MCF 10A (cell line): ENCODE measurements around the gene EMP3. TPM values are rescaled to one million over a fixed set of nuclear protein-coding genes. Genes with fewer than 3 reads are reported as not detected.
"Not testable (repeated sequence)": the region's sequence is repeated elsewhere in the genome, so short reads cannot be mapped to it uniquely, and the experiment has no call there.

Experiments used
- BruUV-seq: library from RNA; stranded (reverse); fragments of 400-500 nt; replicated peaks from 2 replicates; lab custom pipeline; 2021; lab: Mats Ljungman, UMichigan
- CTCF ChIA-PET: fragments of 300-600 bp; sonication (Branson Sonifier 250); formaldehyde crosslinking; extraction: SDS; loops from one replicate; lab custom pipeline; 2021; ENCODE audit warnings: antibody characterized with exemption, inconsistent platforms; lab: Yijun Ruan, JAX
- POLR2A ChIA-PET: fragments of 300-600, 350-650 bp; sonication (Branson Sonifier 250); formaldehyde crosslinking; extraction: SDS; loops from one replicate; lab custom pipeline; 2020; ENCODE audit warnings: antibody characterized with exemption, inconsistent platforms; lab: Yijun Ruan, JAX
- DNase-seq: peaks from one replicate; pipeline ENCODE4 v3.0.0-alpha.2; 2018; ENCODE audit not compliant: unreplicated experiment
- H3K27ac Mint-ChIP-seq: one replicate; pipeline ENCODE4 v1.8.0; 2022; ENCODE audit warnings: mild to moderate bottlenecking, low read depth, mixed read lengths; ENCODE audit not compliant: unreplicated experiment
- H3K27me3 Mint-ChIP-seq: one replicate; pipeline ENCODE4 v1.8.0; 2022; ENCODE audit warnings: mixed read lengths; ENCODE audit not compliant: insufficient read depth, unreplicated experiment
- H3K36me3 Mint-ChIP-seq: one replicate; pipeline ENCODE4 v1.8.0; 2022; ENCODE audit warnings: mild to moderate bottlenecking, moderate library complexity, mixed read lengths; ENCODE audit not compliant: insufficient read depth, unreplicated experiment
- H3K4me1 Mint-ChIP-seq: one replicate; pipeline ENCODE4 v1.8.0; 2022; ENCODE audit warnings: mixed read lengths; ENCODE audit not compliant: insufficient read depth, unreplicated experiment
- H3K4me3 Mint-ChIP-seq: one replicate; pipeline ENCODE4 v1.8.0; 2022; ENCODE audit warnings: mild to moderate bottlenecking, moderate library complexity, mixed read lengths; ENCODE audit not compliant: unreplicated experiment
- H3K9me3 Mint-ChIP-seq: one replicate; pipeline ENCODE4 v1.8.0; 2022; ENCODE audit warnings: mixed read lengths; ENCODE audit not compliant: unreplicated experiment
- CTCF ChIP-seq: fragments of 200-600 bp; IDR thresholded peaks from one replicate; pipeline ENCODE4 v1.8.0; 2022; ENCODE audit warnings: antibody characterized with exemption, mild to moderate bottlenecking; ENCODE audit not compliant: unreplicated experiment
- intact Hi-C: fragments of 100-400 bp; cut with micrococcal nuclease; formaldehyde crosslinking; loops from 2 replicates; pipeline ENCODE4 v1.14.1; 2022
- total RNA-seq: library from RNA; stranded (reverse); gene quantifications from 2 replicates; pipeline ENCODE4 v1.2.3, GENCODE V29; 2022

Gene EMP3
- total RNA-seq, 1 experiment from 2014 or later, result 198 TPM

- Mint-ChIP-seq H3K4me1 (peaks cover 11% of the 10 kb centered on the region), H3K27ac (no peak overlapping the region), H3K4me3 (no peak overlapping the region), H3K36me3 (no peaks in the 10 kb centered on the region), H3K9me3 (no peaks in the 10 kb centered on the region), H3K27me3 (no peaks in the 10 kb centered on the region)
- no peak for TF ChIP-seq CTCF
- DNase-seq, result no peak
- POLR2A ChIA-PET, result no interaction called here
- BruUV-seq, result no TSS peak
- intact Hi-C loops, result no loop called here
- CTCF ChIA-PET, result interaction anchor here (0.6 to 0.7 kb wide), 2 partner anchors 76 to 190 kb away, joined by 3 read pairs; partner anchors contain the start of gene KDELR1
Measured at GRCh38 chr19:48315712-48316111, 9.6 kb upstream of the EMP3 start.

GRCh38 chr19:48317708-48317960 lies 7.7 kb upstream of the EMP3 start:
- DNase-seq, BruUV-seq, H3K36me3 Mint-ChIP-seq, H3K9me3 Mint-ChIP-seq, intact Hi-C loops, H3K4me3 Mint-ChIP-seq, H3K27me3 Mint-ChIP-seq, H3K27ac Mint-ChIP-seq: not testable (repeated sequence)
- CTCF ChIA-PET, result interaction anchor here (0.6 to 2.2 kb wide), 5 partner anchors 11 to 235 kb away, joined by 3 to 7 read pairs (median 4); no protein-coding TSS in a partner anchor
- POLR2A ChIA-PET, result interaction anchor here (9.4 kb wide), 1 partner anchor 15 kb away, joined by 139 read pairs; no protein-coding TSS in a partner anchor
- peaks cover 18% of the 10 kb centered on the region for H3K4me1 Mint-ChIP-seq

- no peaks in the 10 kb centered on the region for H3K9me3 Mint-ChIP-seq
- ChIA-PET CTCF (interaction anchor here (0.6 to 2.2 kb wide), 6 partner anchors 12 to 332 kb away, joined by 3 to 7 read pairs (median 4); no protein-coding TSS in a partner anchor), POLR2A (interaction anchor here (9.4 kb wide), 1 partner anchor 14 kb away, joined by 139 read pairs; no protein-coding TSS in a partner anchor)
- TF ChIP-seq CTCF, result no peak
- no peaks in the 10 kb centered on the region for H3K36me3 Mint-ChIP-seq
- peaks cover 19% of the 10 kb centered on the region for H3K4me1 Mint-ChIP-seq
- H3K27me3 Mint-ChIP-seq, result no peaks in the 10 kb centered on the region
- intact Hi-C loops, result no loop called here
- H3K27ac Mint-ChIP-seq, result no peak overlapping the region
- no TSS peak for BruUV-seq
- no peak overlapping the region for H3K4me3 Mint-ChIP-seq
- no peak for DNase-seq
Measured at GRCh38 chr19:48318286-48318987, 6.9 kb upstream of the EMP3 start.

GRCh38 chr19:48319647-48320541 lies 5.5 kb upstream of the EMP3 start:
- CTCF ChIA-PET, result interaction anchor here (0.6 to 2.2 kb wide), 11 partner anchors 14 to 1944 kb away, joined by 3 to 7 read pairs (median 4); partner anchors contain the start of gene KDELR1
- POLR2A ChIA-PET, result interaction anchor here (0.6 to 9.4 kb wide), 3 partner anchors 11 to 44 kb away, joined by 3 to 139 read pairs (median 3); partner anchors contain the start of genes SYNGR4 and TMEM143
- peak; percentile 86 for TF ChIP-seq CTCF
- Mint-ChIP-seq H3K27ac (peak overlapping the region; percentile 12), H3K4me1 (peaks cover 27% of the 10 kb centered on the region), H3K9me3 (no peaks in the 10 kb centered on the region), H3K36me3 (no peaks in the 10 kb centered on the region), H3K27me3 (no peaks in the 10 kb centered on the region), H3K4me3 (peak overlapping the region; percentile 95)
- intact Hi-C loops, result loop anchor here (1.0 to 2.0 kb wide), 3 partner anchors 13 to 265 kb away; partner anchors contain the start of gene GRWD1
- BruUV-seq, result no TSS peak
- peak; percentile 90 for DNase-seq
